Islet precursor cell (in vitro differentiated cells): ENCODE measurements around the gene INO80C.
"Not testable (repeated sequence)": the region's sequence is repeated elsewhere in the genome, so short reads cannot be mapped to it uniquely, and the experiment has no call there.

Experiments used
- DNase-seq: peaks from one replicate; pipeline ENCODE4 v3.0.0-alpha.2; 2018

INO80C gene

GRCh38 chr18:35457140-35457704 is 40.5 kb downstream of the INO80C start:
- DNase-seq: no peak

- no peak for DNase-seq
Observed at GRCh38 chr18:35455926-35456763, 41.6 kb downstream of the INO80C start.

GRCh38 chr18:35454803-35455202 is 43.0 kb downstream of the INO80C start:
- no peak for DNase-seq

GRCh38 chr18:35453065-35453464 is 44.7 kb downstream of the INO80C start:
- not testable (repeated sequence) for DNase-seq

GRCh38 chr18:35451916-35452315 is 45.8 kb downstream of the INO80C start:
- no peak for DNase-seq

- no peak for DNase-seq
Observed at GRCh38 chr18:35451032-35451431, 46.7 kb downstream of the INO80C start.

- no peak for DNase-seq
Observed at GRCh38 chr18:35444636-35445035, 53.1 kb downstream of the INO80C start.

GRCh38 chr18:35443847-35444246 is 53.9 kb downstream of the INO80C start:
- no peak for DNase-seq

- DNase-seq: no peak
Observed at GRCh38 chr18:35443434-35443833, 54.3 kb downstream of the INO80C start.

GRCh38 chr18:35442701-35443100 is 55.1 kb downstream of the INO80C start:
- DNase-seq: no peak

- no peak for DNase-seq
Observed at GRCh38 chr18:35441857-35442595, 55.7 kb downstream of the INO80C start.

GRCh38 chr18:35438480-35439234 is 59.1 kb downstream of the INO80C start:
- no peak for DNase-seq

- DNase-seq: no peak
Observed at GRCh38 chr18:35437836-35438235, 59.9 kb downstream of the INO80C start.

- no peak for DNase-seq
Observed at GRCh38 chr18:35436076-35436649, 61.6 kb downstream of the INO80C start.

GRCh38 chr18:35435401-35435800 is 62.4 kb downstream of the INO80C start:
- no peak for DNase-seq

- DNase-seq: no peak
Observed at GRCh38 chr18:35432565-35433001, 65.2 kb downstream of the INO80C start.

GRCh38 chr18:35431374-35431741 is 66.4 kb downstream of the INO80C start:
- no peak for DNase-seq

GRCh38 chr18:35430721-35431373 is 66.9 kb downstream of the INO80C start:
- no peak for DNase-seq

- no peak for DNase-seq
Observed at GRCh38 chr18:35426786-35427185, 71.0 kb downstream of the INO80C start.

- DNase-seq: no peak
Observed at GRCh38 chr18:35424356-35424755, 73.4 kb downstream of the INO80C start.

GRCh38 chr18:35422237-35422636 is 75.5 kb downstream of the INO80C start:
- no peak for DNase-seq

- no peak for DNase-seq
Observed at GRCh38 chr18:35418610-35419009, 79.2 kb downstream of the INO80C start.
